Endodermal cell (in vitro differentiated cells): ENCODE measurements around the gene TLE2. TPM values are rescaled to one million over a fixed set of nuclear protein-coding genes. Genes with fewer than 3 reads are reported as not detected.

ENCODE experiments used
- DNase-seq: peaks from one replicate; pipeline ENCODE4 v3.0.0-alpha.2; 2017
- H3K27ac ChIP-seq: 2 replicates; pipeline ENCODE4 v1.5.1; 2013; ENCODE audit warnings: mild to moderate bottlenecking, low read depth, low read length, moderate library complexity
- H3K27me3 ChIP-seq: 2 replicates; pipeline ENCODE4 v1.6.1; 2013; ENCODE audit warnings: mild to moderate bottlenecking, low read length, moderate library complexity; ENCODE audit not compliant: insufficient read depth, control insufficient read depth, poor library complexity, severe bottlenecking
- H3K36me3 ChIP-seq: 2 replicates; pipeline ENCODE4 v1.7.0; 2013; ENCODE audit warnings: mild to moderate bottlenecking, low read length, moderate library complexity; ENCODE audit not compliant: control insufficient read depth, insufficient read depth
- H3K4me1 ChIP-seq: one replicate; pipeline ENCODE4 v1.7.0; 2013; ENCODE audit warnings: low read length; ENCODE audit not compliant: control insufficient read depth, insufficient read depth
- H3K4me3 ChIP-seq: 2 replicates; pipeline ENCODE4 v1.5.1; 2013; ENCODE audit warnings: mild to moderate bottlenecking, low read length, moderate library complexity
- H3K9ac ChIP-seq: 2 replicates; pipeline ENCODE4 v1.6.1; 2013; ENCODE audit warnings: mild to moderate bottlenecking, low read length, moderate library complexity; ENCODE audit not compliant: poor library complexity, severe bottlenecking; ENCODE audit errors: extremely low read depth
- H3K9me3 ChIP-seq: 2 replicates; pipeline ENCODE4 v1.6.1; 2013; ENCODE audit warnings: mild to moderate bottlenecking, low read length, moderate library complexity; ENCODE audit not compliant: control insufficient read depth
- H3K27ac Mint-ChIP-seq: 2 replicates; pipeline ENCODE4 v1.8.0; 2020; ENCODE audit warnings: mixed read lengths
- H3K27me3 Mint-ChIP-seq: 2 replicates; pipeline ENCODE4 v1.8.0; 2021; ENCODE audit warnings: mild to moderate bottlenecking, mixed read lengths; ENCODE audit not compliant: insufficient read depth
- H3K36me3 Mint-ChIP-seq: 2 replicates; pipeline ENCODE4 v1.8.0; 2020; ENCODE audit warnings: low read depth, mixed read lengths
- H3K4me1 Mint-ChIP-seq: 2 replicates; pipeline ENCODE4 v1.8.0; 2020; ENCODE audit warnings: mixed read lengths
- H3K4me3 Mint-ChIP-seq: 2 replicates; pipeline ENCODE4 v1.8.0; 2020; ENCODE audit warnings: mild to moderate bottlenecking, moderate library complexity, mixed read lengths
- H3K9me3 Mint-ChIP-seq: 2 replicates; pipeline ENCODE4 v1.8.0; 2020; ENCODE audit warnings: mild to moderate bottlenecking, mixed read lengths
- WGBS, 2 experiments: methylation state at CpG; one replicate each; pipeline versions ENCODE4 v1.1.5 to v1.1.7; 2013; ENCODE audit warnings: missing lambda C conversion rate in 2 of 2, mixed read lengths in 1 of 2; ENCODE audit not compliant: insufficient coverage in 1 of 2, insufficient read length in 1 of 2; 5-methylcytosine and 5-hydroxymethylcytosine counted together
- total RNA-seq, 2 donors: library from RNA; stranded (reverse); fragmentation: NEBNext Ultra II Directional in 1 of 2; extraction: Animal tissue kit (Norgen Biotek cat#: 25700) in 1 of 2; gene quantifications; 2 replicates in 1 of 2; 3 replicates in 1 of 2; pipeline ENCODE4 v1.2.1, GENCODE V29; 2021
- TF ChIP-seq, protein P1 (sequence below): fragments of 200-600 bp; sonication (generic); conservative IDR thresholded peaks from 2 replicates; pipeline ENCODE4 v1.5.0; 2021; ENCODE audit warnings: antibody characterized with exemption, mild to moderate bottlenecking

The TLE2 gene
- total RNA-seq, 2 donors from 2014 or later: 75.0 to 80.3 TPM

DNA sequence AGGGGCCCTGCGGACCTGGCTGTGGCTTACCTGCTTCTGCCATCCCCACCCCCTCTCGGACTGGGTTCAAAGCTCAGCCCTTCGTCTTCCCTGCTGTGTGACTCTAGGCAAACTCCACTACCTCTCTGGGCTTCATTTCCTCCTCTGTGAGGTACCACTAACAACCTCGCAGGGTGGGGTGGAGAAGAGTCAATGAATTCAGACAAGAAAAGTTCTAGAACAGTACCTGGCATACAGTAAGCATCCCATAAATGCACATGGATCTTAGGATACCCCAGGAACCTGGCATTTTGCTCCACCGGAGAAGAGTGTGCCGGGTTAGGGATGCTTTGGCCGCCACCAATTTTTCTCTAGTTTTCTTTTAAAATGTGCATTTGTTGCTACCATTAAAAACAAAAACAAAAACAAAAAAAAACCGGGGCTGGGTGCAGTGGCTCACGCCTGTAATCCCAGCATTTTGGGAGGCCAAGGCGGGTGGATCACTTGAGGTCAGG lies 29.8 kb upstream of the TLE2 start:
- no peak overlapping the region for H3K4me3 ChIP-seq
- Mint-ChIP-seq H3K9me3 (no peaks in the 10 kb centered on the region), H3K27ac (no peak overlapping the region), H3K4me1 (peaks cover 34% of the 10 kb centered on the region), H3K27me3 (no peaks in the 10 kb centered on the region), H3K36me3 (peaks cover 48% of the 10 kb centered on the region), H3K4me3 (no peak overlapping the region)
- no peak overlapping the region for H3K27ac ChIP-seq
- H3K36me3 ChIP-seq: peaks cover 59% of the 10 kb centered on the region
- no peaks in the 10 kb centered on the region for H3K27me3 ChIP-seq
- no peaks in the 10 kb centered on the region for H3K9me3 ChIP-seq
- no peak overlapping the region for H3K9ac ChIP-seq
- peaks cover 13% of the 10 kb centered on the region for H3K4me1 ChIP-seq
- 92 to 96% methylated on average over 5 to 10 of the region's 10 CpGs for WGBS, 2 experiments
- peak; percentile 24 for DNase-seq
- TF ChIP-seq, protein P1, sequence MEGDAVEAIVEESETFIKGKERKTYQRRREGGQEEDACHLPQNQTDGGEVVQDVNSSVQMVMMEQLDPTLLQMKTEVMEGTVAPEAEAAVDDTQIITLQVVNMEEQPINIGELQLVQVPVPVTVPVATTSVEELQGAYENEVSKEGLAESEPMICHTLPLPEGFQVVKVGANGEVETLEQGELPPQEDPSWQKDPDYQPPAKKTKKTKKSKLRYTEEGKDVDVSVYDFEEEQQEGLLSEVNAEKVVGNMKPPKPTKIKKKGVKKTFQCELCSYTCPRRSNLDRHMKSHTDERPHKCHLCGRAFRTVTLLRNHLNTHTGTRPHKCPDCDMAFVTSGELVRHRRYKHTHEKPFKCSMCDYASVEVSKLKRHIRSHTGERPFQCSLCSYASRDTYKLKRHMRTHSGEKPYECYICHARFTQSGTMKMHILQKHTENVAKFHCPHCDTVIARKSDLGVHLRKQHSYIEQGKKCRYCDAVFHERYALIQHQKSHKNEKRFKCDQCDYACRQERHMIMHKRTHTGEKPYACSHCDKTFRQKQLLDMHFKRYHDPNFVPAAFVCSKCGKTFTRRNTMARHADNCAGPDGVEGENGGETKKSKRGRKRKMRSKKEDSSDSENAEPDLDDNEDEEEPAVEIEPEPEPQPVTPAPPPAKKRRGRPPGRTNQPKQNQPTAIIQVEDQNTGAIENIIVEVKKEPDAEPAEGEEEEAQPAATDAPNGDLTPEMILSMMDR: no peak

DNA sequence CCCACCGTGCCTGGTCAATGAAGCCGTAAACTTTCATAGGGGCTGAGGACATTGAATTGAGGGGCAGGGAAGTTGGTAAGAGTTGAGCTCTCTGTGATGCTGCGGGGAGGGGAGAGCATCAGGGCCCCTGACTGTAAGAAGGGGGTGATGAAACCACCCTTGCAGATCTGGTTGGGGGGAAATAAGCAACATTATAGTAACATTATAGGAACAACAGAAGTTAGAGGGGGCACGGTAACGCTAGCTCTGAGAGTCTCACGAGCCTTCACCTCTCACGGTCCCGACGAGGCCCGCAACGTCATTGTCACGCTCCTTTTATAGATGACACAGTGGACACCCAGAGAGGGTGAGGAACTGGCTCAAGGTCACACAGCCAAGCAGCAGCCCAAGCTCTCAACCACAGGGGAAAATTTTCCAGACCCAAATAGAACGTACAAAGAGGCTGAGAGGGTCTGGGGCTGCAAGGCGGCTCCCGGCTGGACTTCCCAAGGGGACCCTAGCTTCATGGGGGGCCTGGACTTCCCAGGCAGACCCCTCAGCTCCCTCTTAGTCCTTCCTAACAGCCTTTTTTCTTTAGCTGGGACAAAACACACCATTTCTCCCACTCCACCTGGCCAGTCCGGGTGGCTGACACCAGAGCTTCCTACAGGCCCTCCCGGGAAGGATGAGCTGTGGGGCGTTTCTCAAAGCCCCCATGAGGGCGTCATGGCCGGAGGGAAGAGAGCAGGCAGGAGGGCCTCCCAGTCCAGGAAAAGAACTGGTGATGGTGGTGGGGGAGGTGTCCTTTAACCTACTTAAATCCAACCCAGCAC lies 29.1 kb upstream of the TLE2 start:
- TF ChIP-seq, protein P1: no peak
- H3K9ac ChIP-seq: no peak overlapping the region
- peaks cover 61% of the 10 kb centered on the region for H3K36me3 ChIP-seq
- no peak overlapping the region for H3K4me3 ChIP-seq
- DNase-seq: peak; percentile 36
- Mint-ChIP-seq H3K27me3 (no peaks in the 10 kb centered on the region), H3K36me3 (peaks cover 48% of the 10 kb centered on the region), H3K27ac (peak overlapping the region; percentile 70), H3K4me1 (peaks cover 34% of the 10 kb centered on the region), H3K9me3 (no peaks in the 10 kb centered on the region), H3K4me3 (peak overlapping the region; percentile 36)
- H3K27me3 ChIP-seq: no peaks in the 10 kb centered on the region
- no peak overlapping the region for H3K27ac ChIP-seq
- peaks cover 13% of the 10 kb centered on the region for H3K4me1 ChIP-seq
- WGBS, 2 experiments: 91 to 94% methylated on average over 13 to 19 of the region's 20 CpGs
- no peaks in the 10 kb centered on the region for H3K9me3 ChIP-seq

DNA sequence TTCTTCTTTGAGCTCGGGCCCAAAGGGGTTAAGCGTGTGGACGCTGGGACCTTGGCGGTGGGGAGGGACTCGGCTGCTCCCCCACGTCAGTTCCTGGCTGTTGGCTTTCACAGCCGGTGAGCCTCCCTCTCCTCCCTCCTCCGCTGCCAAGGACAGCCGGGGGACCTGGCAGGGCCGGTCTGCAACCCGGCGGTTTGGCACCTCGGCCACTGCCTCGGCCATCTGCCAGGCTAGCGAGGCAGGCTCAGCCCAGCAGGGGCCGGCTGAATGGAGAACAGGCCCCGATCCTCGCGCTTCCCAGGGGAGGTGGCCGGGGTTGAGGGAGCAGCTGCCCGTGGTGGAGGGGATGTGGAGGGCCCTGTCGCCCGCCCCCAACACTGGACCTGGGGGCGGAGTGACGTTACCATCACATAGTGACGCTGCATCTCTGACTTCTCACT lies 28.2 kb upstream of the TLE2 start:
- Histone ChIP-seq H3K9ac (peak overlapping the region; percentile 59), H3K4me3 (peak overlapping the region; percentile 64), H3K27me3 (no peaks in the 10 kb centered on the region), H3K4me1 (peaks cover 13% of the 10 kb centered on the region), H3K36me3 (peaks cover 64% of the 10 kb centered on the region), H3K27ac (peak overlapping the region; percentile 55), H3K9me3 (no peaks in the 10 kb centered on the region)
- Mint-ChIP-seq H3K36me3 (peaks cover 53% of the 10 kb centered on the region), H3K4me1 (peaks cover 32% of the 10 kb centered on the region), H3K9me3 (no peaks in the 10 kb centered on the region), H3K27me3 (no peaks in the 10 kb centered on the region), H3K27ac (peak overlapping the region; percentile 80), H3K4me3 (peak overlapping the region; percentile 36)
- TF ChIP-seq, protein P1: no peak
- DNase-seq: peak; percentile 79
- 39 to 51% methylated on average over 12 to 26 of the region's 26 CpGs for WGBS, 2 experiments
